ENCODE data around the gene NFATC3. TPM values are rescaled to one million over a fixed set of nuclear protein-coding genes. Genes with fewer than 3 reads are reported as not detected.
"Not testable (repeated sequence)": the region's sequence is repeated elsewhere in the genome, so short reads cannot be mapped to it uniquely, and the experiment has no call there.

Gene NFATC3
- total RNA-seq, 4 donors from 2014 or later = 28.2 to 49.2 (median 31.9) TPM

GRCh38 chr16:68111379-68111778 lies 26.2 kb downstream of the NFATC3 start:
- DNase-seq (ENCODE audit: low spot score in 2 of 2) = no peak
- no peak for TF ChIP-seq POLR2A (IDR thresholded peaks at IDR 0.05)
- TF ChIP-seq CTCF (IDR thresholded peaks at IDR 0.05) = no peak
- intact Hi-C loops (cut with DNase I; ENCODE audit: low total_unique reads) = no loop called here
- 82 to 94% methylated on average over 2 of the region's 2 CpGs for WGBS, 2 donors
- H3K4me3 ChIP-seq (ENCODE audit: low read depth, poor library complexity, severe bottlenecking) = no peak overlapping the region

GRCh38 chr16:68113059-68113761 lies 28.0 kb downstream of the NFATC3 start:
- intact Hi-C loops (cut with DNase I; ENCODE audit: low total_unique reads) = no loop called here
- DNase-seq (ENCODE audit: low spot score in 2 of 2) = no peak
- no peak overlapping the region for H3K4me3 ChIP-seq (ENCODE audit: low read depth, poor library complexity, severe bottlenecking)
- TF ChIP-seq CTCF (IDR thresholded peaks at IDR 0.05) = no peak
- no peak for TF ChIP-seq POLR2A (IDR thresholded peaks at IDR 0.05)
- whole genome bisulfite sequencing, 2 donors = 84 to 86% methylated on average over 3 to 5 of the region's 5 CpGs

GRCh38 chr16:68113765-68114240 lies 28.6 kb downstream of the NFATC3 start:
- 93 to 95% methylated on average over 11 to 12 of the region's 12 CpGs for WGBS, 2 donors
- no peak for DNase-seq (ENCODE audit: low spot score in 2 of 2)
- intact Hi-C loops (cut with DNase I; ENCODE audit: low total_unique reads) = no loop called here
- no peak overlapping the region for H3K4me3 ChIP-seq (ENCODE audit: low read depth, poor library complexity, severe bottlenecking)
- TF ChIP-seq CTCF (IDR thresholded peaks at IDR 0.05) (no peak), POLR2A (IDR thresholded peaks at IDR 0.05) (no peak)

GRCh38 chr16:68114939-68115338 lies 29.8 kb downstream of the NFATC3 start:
- WGBS, 2 donors = 89 to 91% methylated on average over 8 of the region's 8 CpGs
- DNase-seq (ENCODE audit: low spot score in 2 of 2); intact Hi-C loops (cut with DNase I; ENCODE audit: low total_unique reads); H3K4me3 ChIP-seq (ENCODE audit: low read depth, poor library complexity, severe bottlenecking): not testable (repeated sequence)

GRCh38 chr16:68115851-68116250 lies 30.7 kb downstream of the NFATC3 start:
- DNase-seq (ENCODE audit: low spot score in 2 of 2) = no peak
- no peak for TF ChIP-seq POLR2A (IDR thresholded peaks at IDR 0.05)
- no peak for TF ChIP-seq CTCF (IDR thresholded peaks at IDR 0.05)
- H3K4me3 ChIP-seq (ENCODE audit: low read depth, poor library complexity, severe bottlenecking) = no peak overlapping the region
- 52 to 73% methylated on average over 2 of the region's 2 CpGs for WGBS, 2 donors
- intact Hi-C loops (cut with DNase I; ENCODE audit: low total_unique reads) = no loop called here

GRCh38 chr16:68116256-68116867 lies 31.2 kb downstream of the NFATC3 start:
- no peak for DNase-seq (ENCODE audit: low spot score in 2 of 2)
- intact Hi-C loops (cut with DNase I; ENCODE audit: low total_unique reads) = no loop called here
- WGBS, 2 donors = 65 to 70% methylated on average over 2 of the region's 2 CpGs

More at GRCh38 chr16:68116256-68116867, 31.2 kb downstream of the NFATC3 start:
- TF ChIP-seq CTCF (IDR thresholded peaks at IDR 0.05) = no peak
- no peak for TF ChIP-seq POLR2A (IDR thresholded peaks at IDR 0.05)
- no peak overlapping the region for H3K4me3 ChIP-seq (ENCODE audit: low read depth, poor library complexity, severe bottlenecking)
